NCI-H2227 treated with DMSO at 0.1 percent for 48 hours (cell line): ENCODE results near the gene RSAD1.

Experiments
- DNase-seq: peaks from one replicate; lab custom pipeline; 2025; lab: John Stamatoyannopoulos, UW

RSAD1 gene

GRCh38 chr17:50519141-50519834 is 40.6 kb downstream of the RSAD1 start:
- no peak for DNase-seq

GRCh38 chr17:50520483-50520882 is 41.8 kb downstream of the RSAD1 start:
- DNase-seq, result no peak

- DNase-seq, result no peak
Observed at GRCh38 chr17:50521514-50521913, 42.9 kb downstream of the RSAD1 start.

GRCh38 chr17:50522766-50523165 is 44.1 kb downstream of the RSAD1 start:
- no peak for DNase-seq

- no peak for DNase-seq
Observed at GRCh38 chr17:50523208-50523607, 44.5 kb downstream of the RSAD1 start.

- DNase-seq, result no peak
Observed at GRCh38 chr17:50524838-50525237, 46.2 kb downstream of the RSAD1 start.

- DNase-seq, result no peak
Observed at GRCh38 chr17:50527155-50527762, 48.6 kb downstream of the RSAD1 start.

- DNase-seq, result no peak
Observed at GRCh38 chr17:50527949-50528474, 49.4 kb downstream of the RSAD1 start.

GRCh38 chr17:50529849-50530248 is 51.2 kb downstream of the RSAD1 start:
- no peak for DNase-seq

GRCh38 chr17:50531428-50532025 is 52.9 kb downstream of the RSAD1 start:
- no peak for DNase-seq

GRCh38 chr17:50532452-50533024 is 53.9 kb downstream of the RSAD1 start, which contains the start of gene EPN3:
EPN3 (plus strand) TSS chr17:50532735; CDS start chr17:50536557, 3,822 bp downstream.
- no peak for DNase-seq

- DNase-seq, result no peak
Observed at GRCh38 chr17:50533185-50533584, 54.5 kb downstream of the RSAD1 start.

GRCh38 chr17:50533720-50534148 is 55.1 kb downstream of the RSAD1 start:
- DNase-seq, result peak; percentile 23

GRCh38 chr17:50534222-50534978 is 55.7 kb downstream of the RSAD1 start:
- no peak for DNase-seq

GRCh38 chr17:50534979-50535326 is 56.3 kb downstream of the RSAD1 start:
- DNase-seq, result no peak

GRCh38 chr17:50535407-50535806 is 56.7 kb downstream of the RSAD1 start:
- no peak for DNase-seq
